Measurements from ENCODE around the gene EVI2A.
"Not testable (repeated sequence)": the region's sequence is repeated elsewhere in the genome, so short reads cannot be mapped to it uniquely, and the experiment has no call there.

Gene EVI2A

DNA sequence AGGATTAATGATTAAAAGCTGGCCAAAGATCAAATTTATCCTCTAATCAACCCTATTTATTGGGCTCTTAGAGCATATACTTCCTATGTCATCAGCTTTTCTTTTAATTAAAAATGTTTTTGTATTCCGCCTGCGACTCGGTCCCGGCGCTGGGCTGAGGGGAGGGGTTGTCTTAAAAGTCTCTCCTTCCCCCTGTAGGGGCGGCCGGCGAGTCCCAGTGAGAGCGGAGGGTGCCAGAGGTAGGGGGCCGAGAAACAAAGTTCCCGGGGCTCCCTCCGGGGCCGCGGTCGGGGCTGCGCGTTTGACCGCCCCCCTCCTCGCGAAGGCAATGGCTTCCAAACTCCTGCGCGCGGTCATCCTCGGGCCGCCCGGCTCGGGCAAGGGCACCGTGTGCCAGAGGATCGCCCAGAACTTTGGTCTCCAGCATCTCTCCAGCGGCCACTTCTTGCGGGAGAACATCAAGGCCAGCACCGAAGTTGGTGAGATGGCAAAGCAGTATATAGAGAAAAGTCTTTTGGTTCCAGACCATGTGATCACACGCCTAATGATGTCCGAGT, 23.8 kb upstream of the EVI2A start:
- not testable (repeated sequence) for H3K27ac ChIP-seq (replicated peaks; ENCODE audit: low read length)

DNA sequence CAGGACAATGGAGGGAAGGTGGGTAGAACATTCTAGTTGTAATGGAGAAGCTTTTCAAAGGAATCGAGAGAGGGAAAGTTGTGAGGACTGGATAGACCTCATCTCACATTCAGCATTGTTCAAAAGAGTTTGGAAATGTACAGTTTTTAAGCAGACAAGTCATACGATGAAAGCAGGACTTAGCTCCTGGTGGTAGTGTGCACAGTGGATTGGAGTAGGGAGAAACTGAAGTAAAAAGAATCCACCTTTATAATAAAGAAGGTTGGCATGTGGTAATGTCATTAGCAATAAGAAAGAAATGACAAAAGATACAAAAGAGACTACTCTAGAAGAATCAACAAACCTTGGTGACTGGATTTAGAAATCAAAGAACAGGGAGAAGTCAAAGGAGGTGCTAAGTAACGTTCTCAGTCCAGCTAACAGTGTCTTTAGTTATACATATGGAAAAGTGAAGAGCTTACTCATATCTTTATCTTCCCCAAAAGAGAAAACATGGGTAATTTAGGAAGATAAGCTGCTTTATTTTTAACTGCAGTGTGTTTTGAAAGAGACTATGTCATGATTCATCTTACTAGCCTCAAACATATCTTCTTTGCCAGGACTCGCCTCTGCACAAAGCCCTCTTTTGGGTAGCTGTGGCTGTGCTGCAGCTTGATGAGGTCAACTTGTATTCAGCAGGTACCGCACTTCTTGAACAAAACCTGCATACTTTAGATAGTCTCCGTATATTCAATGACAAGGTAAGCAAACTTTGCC, 18.7 kb upstream of the EVI2A start:
- peaks cover 0 to 3% of the 10 kb centered on the region in 2 donors for H3K4me1 ChIP-seq (ENCODE audit: control insufficient read depth in 2 of 2, insufficient read depth in 1 of 2, low read depth in 1 of 2, low read length in 2 of 2)
- H2BK12ac ChIP-seq (ENCODE audit: low read length), result no peak overlapping the region
- peaks cover 10 to 96% of the 10 kb centered on the region in 2 donors for H3K36me3 ChIP-seq (replicated peaks in 1 of 2; ENCODE audit: control insufficient read depth in 2 of 2, insufficient read depth in 2 of 2, low read length in 2 of 2)
- no peak overlapping the region for H3K18ac ChIP-seq (ENCODE audit: low read length)
- no peak overlapping the region for H3K9ac ChIP-seq (ENCODE audit: low read depth, low read length, poor library complexity)
- H2BK120ac ChIP-seq (ENCODE audit: low read depth, low read length), result no peak overlapping the region
- H3K9me3 ChIP-seq (replicated peaks in 1 of 2; ENCODE audit: control insufficient read depth in 2 of 2, insufficient read depth in 1 of 2, low read depth in 1 of 2, low read length in 2 of 2), result no peaks in the 10 kb centered on the region
- no peak overlapping the region for H3K23ac ChIP-seq (ENCODE audit: low read depth, low read length, poor library complexity)
- no peak overlapping the region for H4K91ac ChIP-seq (ENCODE audit: low read depth, low read length, poor library complexity)
- no peak overlapping the region for H3K4me3 ChIP-seq (ENCODE audit: low read length in 2 of 2)
- H2BK15ac ChIP-seq (ENCODE audit: low read length), result no peak overlapping the region
- no peak overlapping the region for H2AK5ac ChIP-seq (ENCODE audit: low read depth, low read length)
- H3K4ac ChIP-seq (ENCODE audit: low read length), result no peak overlapping the region
- no CpG with 5 or more reads among the region's 6 CpGs for WGBS, 2 donors (ENCODE audit: extremely low coverage in 2 of 2, insufficient read length in 2 of 2, insufficient replicate concordance in 1 of 2)
- no peaks in the 10 kb centered on the region for H3K27me3 ChIP-seq (ENCODE audit: control insufficient read depth in 3 of 3, insufficient read depth in 3 of 3, low read depth in 1 of 3, low read length in 3 of 3)
- no peak overlapping the region for H4K8ac ChIP-seq (ENCODE audit: low read depth, low read length)
- H2AFZ ChIP-seq (ENCODE audit: low read length), result no peak overlapping the region
- H3K4me2 ChIP-seq (ENCODE audit: insufficient read depth, low read length, poor library complexity, severe bottlenecking), result no peak overlapping the region
- no peaks in the 10 kb centered on the region for H3K79me1 ChIP-seq (ENCODE audit: low read depth, low read length)
- H3K14ac ChIP-seq (ENCODE audit: low read length), result no peak overlapping the region
- H3K27ac ChIP-seq (replicated peaks; ENCODE audit: low read length), result no peak overlapping the region
- no peak for DNase-seq (ENCODE audit: low spot score)
- H2BK5ac ChIP-seq (ENCODE audit: low read length), result no peak overlapping the region

More for the DNA sequence above, 23.8 kb upstream of the EVI2A start:
- H3K23ac ChIP-seq (ENCODE audit: low read depth, low read length, poor library complexity); H2BK15ac ChIP-seq (ENCODE audit: low read length); H3K18ac ChIP-seq (ENCODE audit: low read length); H3K4me3 ChIP-seq (ENCODE audit: low read length in 2 of 2); H3K9me3 ChIP-seq (replicated peaks in 1 of 2; ENCODE audit: control insufficient read depth in 2 of 2, insufficient read depth in 1 of 2, low read depth in 1 of 2, low read length in 2 of 2); H3K4me1 ChIP-seq (ENCODE audit: control insufficient read depth in 2 of 2, insufficient read depth in 1 of 2, low read depth in 1 of 2, low read length in 2 of 2); H4K8ac ChIP-seq (ENCODE audit: low read depth, low read length); DNase-seq (ENCODE audit: low spot score); H3K9ac ChIP-seq (ENCODE audit: low read depth, low read length, poor library complexity); H2AFZ ChIP-seq (ENCODE audit: low read length); H3K14ac ChIP-seq (ENCODE audit: low read length); H2BK5ac ChIP-seq (ENCODE audit: low read length); H3K79me1 ChIP-seq (ENCODE audit: low read depth, low read length); H2AK5ac ChIP-seq (ENCODE audit: low read depth, low read length); H2BK120ac ChIP-seq (ENCODE audit: low read depth, low read length); H3K4ac ChIP-seq (ENCODE audit: low read length); H4K91ac ChIP-seq (ENCODE audit: low read depth, low read length, poor library complexity); H3K4me2 ChIP-seq (ENCODE audit: insufficient read depth, low read length, poor library complexity, severe bottlenecking); H2BK12ac ChIP-seq (ENCODE audit: low read length); H3K27me3 ChIP-seq (ENCODE audit: control insufficient read depth in 3 of 3, insufficient read depth in 3 of 3, low read depth in 1 of 3, low read length in 3 of 3): not testable (repeated sequence)
- peaks cover 4 to 64% of the 10 kb centered on the region in 2 donors for H3K36me3 ChIP-seq (replicated peaks in 1 of 2; ENCODE audit: control insufficient read depth in 2 of 2, insufficient read depth in 2 of 2, low read length in 2 of 2)
- no CpG with 5 or more reads among the region's 34 CpGs for WGBS, 2 donors (ENCODE audit: extremely low coverage in 2 of 2, insufficient read length in 2 of 2, insufficient replicate concordance in 1 of 2)

DNA sequence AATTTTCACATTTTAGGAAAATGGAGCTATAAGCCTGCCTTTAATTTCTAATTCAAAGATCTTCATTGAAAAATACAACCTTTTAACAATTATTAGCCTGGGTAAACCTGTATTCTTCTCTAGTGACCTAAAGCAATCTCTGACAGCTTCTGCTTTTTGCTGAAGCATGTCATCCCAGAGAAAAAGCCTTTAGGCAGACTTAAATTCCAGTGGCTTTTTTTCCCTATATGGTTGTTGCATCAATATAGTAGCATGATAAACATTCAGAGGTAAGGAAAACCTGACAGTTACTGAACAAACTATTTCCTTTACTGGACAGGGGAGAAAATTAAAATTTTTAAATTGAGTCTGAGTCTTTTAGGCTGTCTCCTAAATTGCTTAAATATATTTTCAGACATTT, 7.8 kb upstream of the EVI2A start:
- H2BK5ac ChIP-seq (ENCODE audit: low read length), result no peak overlapping the region
- H4K91ac ChIP-seq (ENCODE audit: low read depth, low read length, poor library complexity), result no peak overlapping the region
- H4K8ac ChIP-seq (ENCODE audit: low read depth, low read length), result no peak overlapping the region
- no peak overlapping the region for H2AK5ac ChIP-seq (ENCODE audit: low read depth, low read length)
- no peak overlapping the region for H3K4me2 ChIP-seq (ENCODE audit: insufficient read depth, low read length, poor library complexity, severe bottlenecking)
- no peak overlapping the region for H2BK12ac ChIP-seq (ENCODE audit: low read length)
- no peak overlapping the region for H3K4me3 ChIP-seq (ENCODE audit: low read length in 2 of 2)
- no peak overlapping the region for H3K14ac ChIP-seq (ENCODE audit: low read length)
- H3K23ac ChIP-seq (ENCODE audit: low read depth, low read length, poor library complexity), result no peak overlapping the region
- H3K27ac ChIP-seq (replicated peaks; ENCODE audit: low read length), result no peak overlapping the region
- H2BK15ac ChIP-seq (ENCODE audit: low read length), result no peak overlapping the region
- H3K18ac ChIP-seq (ENCODE audit: low read length), result no peak overlapping the region
- no peak overlapping the region for H2AFZ ChIP-seq (ENCODE audit: low read length)
- H2BK120ac ChIP-seq (ENCODE audit: low read depth, low read length), result no peak overlapping the region
- H3K79me1 ChIP-seq (ENCODE audit: low read depth, low read length), result no peaks in the 10 kb centered on the region
- no peak for DNase-seq (ENCODE audit: low spot score)
- no peaks in the 10 kb centered on the region for H3K4me1 ChIP-seq (ENCODE audit: control insufficient read depth in 2 of 2, insufficient read depth in 1 of 2, low read depth in 1 of 2, low read length in 2 of 2)
- no peak overlapping the region for H3K4ac ChIP-seq (ENCODE audit: low read length)
- H3K9ac ChIP-seq (ENCODE audit: low read depth, low read length, poor library complexity), result no peak overlapping the region
- H3K36me3 ChIP-seq (replicated peaks in 1 of 2; ENCODE audit: control insufficient read depth in 2 of 2, insufficient read depth in 2 of 2, low read length in 2 of 2), result peaks cover 7 to 81% of the 10 kb centered on the region in 2 donors
- H3K27me3 ChIP-seq (ENCODE audit: control insufficient read depth in 3 of 3, insufficient read depth in 3 of 3, low read depth in 1 of 3, low read length in 3 of 3), result no peaks in the 10 kb centered on the region
- H3K9me3 ChIP-seq (replicated peaks in 1 of 2; ENCODE audit: control insufficient read depth in 2 of 2, insufficient read depth in 1 of 2, low read depth in 1 of 2, low read length in 2 of 2), result no peaks in the 10 kb centered on the region

DNA sequence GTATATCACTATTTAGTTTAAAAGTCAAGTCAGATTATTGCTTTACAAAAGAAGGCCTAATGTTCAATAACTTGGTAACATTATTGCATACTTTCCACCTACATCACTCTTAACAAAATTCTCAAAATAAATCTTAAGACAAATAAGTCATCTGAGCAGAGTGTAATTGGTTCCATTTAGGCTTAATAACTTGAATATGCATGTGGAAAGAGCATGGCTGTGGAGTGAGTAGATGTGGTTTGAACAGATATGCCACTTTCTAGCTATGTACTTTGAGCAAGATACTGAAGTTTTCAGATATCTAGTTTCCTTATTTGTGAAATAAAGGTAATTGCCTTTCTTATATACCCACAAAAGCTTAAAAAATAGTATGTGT, 6.7 kb upstream of the EVI2A start:
- H3K4ac ChIP-seq (ENCODE audit: low read length), result no peak overlapping the region
- H2BK5ac ChIP-seq (ENCODE audit: low read length), result no peak overlapping the region
- no peak overlapping the region for H3K4me3 ChIP-seq (ENCODE audit: low read length in 2 of 2)
- H3K27ac ChIP-seq (replicated peaks; ENCODE audit: low read length), result no peak overlapping the region
- H3K14ac ChIP-seq (ENCODE audit: low read length), result no peak overlapping the region
- H3K79me1 ChIP-seq (ENCODE audit: low read depth, low read length), result no peaks in the 10 kb centered on the region
- H3K27me3 ChIP-seq (ENCODE audit: control insufficient read depth in 3 of 3, insufficient read depth in 3 of 3, low read depth in 1 of 3, low read length in 3 of 3), result no peaks in the 10 kb centered on the region
- no peak overlapping the region for H3K23ac ChIP-seq (ENCODE audit: low read depth, low read length, poor library complexity)
- no peak overlapping the region for H2BK12ac ChIP-seq (ENCODE audit: low read length)
- no peak overlapping the region for H4K91ac ChIP-seq (ENCODE audit: low read depth, low read length, poor library complexity)
- H3K4me1 ChIP-seq (ENCODE audit: control insufficient read depth in 2 of 2, insufficient read depth in 1 of 2, low read depth in 1 of 2, low read length in 2 of 2), result no peaks in the 10 kb centered on the region
- H2AK5ac ChIP-seq (ENCODE audit: low read depth, low read length), result no peak overlapping the region
- H3K18ac ChIP-seq (ENCODE audit: low read length), result no peak overlapping the region
- H2AFZ ChIP-seq (ENCODE audit: low read length), result no peak overlapping the region
- no peaks in the 10 kb centered on the region for H3K9me3 ChIP-seq (replicated peaks in 1 of 2; ENCODE audit: control insufficient read depth in 2 of 2, insufficient read depth in 1 of 2, low read depth in 1 of 2, low read length in 2 of 2)
- no peak overlapping the region for H2BK15ac ChIP-seq (ENCODE audit: low read length)
- H4K8ac ChIP-seq (ENCODE audit: low read depth, low read length), result no peak overlapping the region
- no peak overlapping the region for H3K4me2 ChIP-seq (ENCODE audit: insufficient read depth, low read length, poor library complexity, severe bottlenecking)
- H3K36me3 ChIP-seq (replicated peaks in 1 of 2; ENCODE audit: control insufficient read depth in 2 of 2, insufficient read depth in 2 of 2, low read length in 2 of 2), result peaks cover 7 to 75% of the 10 kb centered on the region in 2 donors
- DNase-seq (ENCODE audit: low spot score), result no peak
- H2BK120ac ChIP-seq (ENCODE audit: low read depth, low read length), result no peak overlapping the region
- no peak overlapping the region for H3K9ac ChIP-seq (ENCODE audit: low read depth, low read length, poor library complexity)

All from neuronal stem cell (in vitro differentiated cells).